Stimulated activated CD4-positive, alpha-beta T cell treated with anti-CD3 and anti-CD28 coated beads, Interleukin-4, amount 100 ng/mL, for 48 hours (primary cell): Measurements from ENCODE around the gene ZDHHC17.
"Not testable (repeated sequence)": the region's sequence is repeated elsewhere in the genome, so short reads cannot be mapped to it uniquely, and the experiment has no call there.

ENCODE experiments used
- DNase-seq, 2 donors: peaks; one replicate each; pipeline ENCODE4 v3.0.0-alpha.2; 2020; ENCODE audit warnings: low read depth in 2 of 2

The ZDHHC17 gene

DNA sequence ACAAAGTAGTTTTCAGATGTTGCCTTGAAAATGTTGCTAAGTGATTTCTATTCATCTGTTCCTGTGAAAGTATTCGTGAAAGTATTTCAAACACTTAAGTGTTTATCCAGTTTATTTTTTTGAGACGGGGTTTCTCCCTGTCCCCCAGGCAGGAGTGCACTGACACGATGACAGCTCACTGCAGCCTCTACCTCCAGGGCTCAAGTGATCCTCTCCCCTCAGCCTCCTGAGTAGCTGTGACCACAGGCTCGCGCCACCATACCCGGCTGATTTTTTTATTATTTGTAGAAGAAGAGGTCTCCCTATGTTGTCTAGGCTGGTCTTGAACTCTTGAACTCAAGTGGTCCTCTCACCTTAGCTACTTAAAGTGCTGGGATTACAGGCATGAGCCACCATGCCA, 1.7 kb downstream of the ZDHHC17 start:
- DNase-seq, result no peak

DNA sequence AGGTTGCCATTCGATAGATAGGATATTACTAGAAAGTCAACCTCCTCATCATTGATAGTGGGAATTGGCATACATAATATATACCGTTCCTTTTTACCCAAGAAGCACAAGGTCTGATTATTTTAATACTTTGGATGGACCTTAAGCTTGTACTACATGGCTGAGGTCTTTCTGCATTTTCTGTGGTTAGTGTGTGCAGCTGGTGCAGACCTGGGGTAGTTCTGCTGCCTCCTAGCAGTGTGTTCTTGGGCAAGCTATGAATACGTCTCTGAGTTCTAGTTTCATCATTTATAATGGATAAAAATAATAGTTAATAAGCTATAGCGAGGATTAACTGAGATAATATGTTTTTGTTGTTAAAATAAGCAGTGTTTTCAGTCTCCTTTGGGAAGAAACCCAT, 2.2 kb downstream of the ZDHHC17 start:
- no peak for DNase-seq

DNA sequence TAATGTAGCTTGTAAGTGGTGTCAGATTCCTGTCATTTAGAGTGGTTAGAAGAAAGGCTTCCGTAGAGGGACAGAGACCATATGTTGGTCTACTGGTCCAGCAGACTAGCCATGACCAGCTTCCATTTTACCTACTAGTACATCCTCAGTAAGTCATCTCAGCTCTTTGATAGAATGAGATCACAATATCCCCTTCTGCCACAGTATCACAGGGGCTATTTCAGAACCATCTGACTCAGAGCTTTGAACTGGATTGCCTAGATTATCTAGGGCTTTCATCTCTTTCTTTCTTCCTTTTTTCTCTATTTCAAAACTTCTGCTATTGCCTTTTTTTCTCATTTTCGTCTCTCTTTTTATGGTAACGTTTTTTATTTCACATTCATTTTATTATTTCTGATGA, 4.7 kb downstream of the ZDHHC17 start:
- no peak for DNase-seq

DNA sequence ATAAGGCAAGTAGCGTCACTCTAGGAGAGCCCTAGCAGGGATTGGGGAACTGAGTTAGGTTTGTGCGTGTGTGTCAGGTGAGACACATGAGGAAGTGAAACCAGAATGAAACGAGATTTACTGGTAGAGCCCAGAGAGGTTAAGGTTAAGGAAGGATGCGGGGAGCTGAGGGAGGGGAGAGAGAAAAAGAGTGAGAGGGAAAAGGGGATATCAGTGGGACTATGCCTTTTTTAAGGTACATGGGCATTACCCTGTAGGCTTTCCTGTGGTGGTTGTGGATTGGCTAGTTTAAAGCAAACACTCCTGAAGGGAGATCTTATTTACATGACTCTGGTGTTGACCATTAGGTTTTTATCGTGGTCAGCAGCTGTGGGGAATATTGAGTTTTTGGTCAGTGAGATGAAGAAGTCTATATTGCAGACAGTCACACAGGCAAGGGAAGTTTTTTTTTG, 13.9 kb downstream of the ZDHHC17 start:
- DNase-seq, result no peak

DNA sequence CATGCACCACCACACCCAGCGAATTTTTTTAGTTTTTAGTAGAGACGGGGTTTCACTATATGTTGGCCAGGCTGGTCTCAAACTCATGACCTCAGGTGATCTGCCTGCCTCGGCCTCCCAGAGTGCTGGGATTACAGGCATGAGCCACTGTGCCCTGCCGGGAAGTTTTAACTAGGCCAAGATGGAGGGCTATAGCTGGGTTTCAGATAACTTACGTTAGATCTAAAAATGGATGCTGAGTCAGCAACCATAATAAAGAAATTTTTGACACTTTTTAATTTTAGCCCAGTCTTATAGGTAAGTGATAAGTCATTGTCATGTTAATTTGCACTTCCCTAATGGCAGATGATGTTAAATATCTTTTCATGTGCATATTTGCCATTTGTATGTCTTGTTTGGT, 14.4 kb downstream of the ZDHHC17 start:
- DNase-seq, result no peak

DNA sequence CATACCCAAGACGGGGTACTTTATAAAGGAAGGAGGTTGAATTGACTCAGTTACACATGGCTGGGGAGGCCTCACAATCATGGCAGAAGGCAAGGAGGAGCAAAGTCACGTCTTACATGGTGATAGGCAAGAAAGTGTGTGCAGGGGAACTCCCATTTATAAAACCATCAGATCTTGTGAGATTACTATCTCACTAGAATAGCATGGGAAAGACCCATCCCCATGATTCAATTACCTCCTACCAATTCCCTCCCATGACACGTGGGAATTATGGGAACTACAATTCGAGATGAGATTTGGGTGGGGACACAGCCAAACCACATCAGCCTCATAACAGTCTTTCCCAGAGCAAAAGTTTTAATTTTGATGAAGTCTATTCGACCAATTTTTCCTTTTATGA, 15.4 kb downstream of the ZDHHC17 start:
- DNase-seq, result not testable (repeated sequence)

DNA sequence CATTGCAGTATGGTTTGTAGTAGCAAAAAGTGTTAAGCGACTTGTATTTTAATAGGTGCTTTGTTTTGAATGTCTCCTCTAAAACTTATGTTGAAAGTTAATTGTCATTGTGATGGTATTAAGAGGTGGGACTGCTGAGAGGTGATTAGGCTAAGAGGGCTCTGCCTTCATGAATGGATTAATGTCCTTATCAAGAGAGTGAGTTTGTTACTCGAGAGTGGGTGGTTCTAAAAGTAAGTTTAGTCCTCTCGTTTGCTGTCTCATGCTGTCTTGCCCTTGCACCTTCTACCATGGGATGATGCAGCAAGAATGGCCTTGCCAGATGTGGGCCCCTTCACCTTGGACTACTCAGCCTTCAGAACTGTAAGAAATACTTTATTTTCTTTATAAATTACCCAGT, 17.4 kb downstream of the ZDHHC17 start:
- no peak for DNase-seq

DNA sequence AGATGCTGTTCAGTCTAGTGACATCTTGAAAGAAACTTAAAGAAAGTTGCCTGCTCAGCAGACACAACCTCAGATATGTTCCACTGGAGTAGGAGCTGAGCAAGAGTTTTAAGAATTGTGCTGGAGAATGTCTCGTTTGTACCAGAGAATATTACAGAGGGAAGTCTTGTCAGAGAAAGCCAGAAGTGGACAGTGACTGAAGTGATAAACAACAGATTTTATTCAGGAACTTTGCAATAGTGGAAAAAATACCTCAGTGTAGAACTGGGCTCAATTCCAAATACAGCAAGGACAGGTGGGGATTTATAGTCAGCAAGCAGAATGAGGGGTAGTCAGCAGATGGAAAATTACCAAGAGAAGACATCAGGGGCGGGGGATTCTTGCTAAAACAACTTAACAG, 18.6 kb downstream of the ZDHHC17 start:
- DNase-seq, result no peak

DNA sequence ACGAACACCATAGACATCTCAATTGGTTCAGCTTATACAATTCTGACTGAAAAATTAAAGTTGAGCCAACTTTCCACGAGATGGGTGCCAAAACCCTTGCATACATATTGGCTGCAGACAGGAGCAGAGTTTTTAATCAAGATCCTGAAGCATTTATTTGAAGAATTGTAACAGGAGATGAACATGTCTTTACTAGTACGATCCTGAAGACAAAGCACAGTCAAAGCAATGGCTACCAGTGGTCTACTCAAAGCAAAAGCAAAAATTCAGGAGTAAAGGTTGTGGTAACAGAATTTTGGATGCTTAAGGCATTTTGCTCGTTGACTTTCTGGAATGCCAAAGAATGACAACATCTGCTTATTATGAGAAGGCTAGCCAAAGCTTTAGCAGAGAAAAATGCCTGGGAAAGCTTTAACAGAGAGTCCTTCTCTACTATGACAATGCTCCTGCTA, 20.7 kb downstream of the ZDHHC17 start:
- DNase-seq, result no peak

DNA sequence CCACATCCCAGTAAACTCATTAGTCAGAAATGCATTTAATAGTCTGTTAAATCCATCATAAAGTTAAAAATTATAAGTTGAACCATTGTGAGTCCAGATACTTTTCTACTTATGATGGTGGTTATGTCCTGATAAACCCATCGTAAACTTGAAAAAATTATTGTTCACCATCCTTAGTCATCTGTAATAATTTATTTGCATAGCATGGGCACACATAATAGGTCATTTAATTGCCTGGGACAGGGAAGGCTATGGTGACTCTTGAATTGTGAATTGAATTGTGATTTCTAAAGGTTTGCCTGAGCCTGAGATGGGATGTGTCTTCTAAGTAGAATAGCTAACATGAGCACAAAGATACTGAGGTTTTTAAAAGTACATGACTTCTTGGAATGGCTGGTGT, 21.5 kb downstream of the ZDHHC17 start:
- no peak for DNase-seq

DNA sequence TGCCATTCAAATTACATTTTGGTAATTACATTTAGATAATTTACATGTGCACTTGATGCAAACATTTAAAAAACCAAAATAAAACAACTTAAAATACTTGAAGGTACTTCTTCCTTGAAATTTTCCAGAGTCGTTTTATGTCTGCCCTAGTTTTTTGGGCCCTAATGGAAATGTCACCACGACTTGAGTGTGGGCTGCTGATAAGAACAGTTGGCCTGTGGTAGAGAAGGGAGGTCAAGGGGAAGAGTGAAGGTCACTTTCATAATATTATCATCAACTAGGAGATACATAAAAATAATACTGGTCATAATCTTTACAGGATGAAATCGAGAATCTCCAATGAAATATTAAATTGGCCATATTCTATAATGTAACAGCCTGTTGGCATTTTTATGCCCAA, 23.1 kb downstream of the ZDHHC17 start:
- no peak for DNase-seq

DNA sequence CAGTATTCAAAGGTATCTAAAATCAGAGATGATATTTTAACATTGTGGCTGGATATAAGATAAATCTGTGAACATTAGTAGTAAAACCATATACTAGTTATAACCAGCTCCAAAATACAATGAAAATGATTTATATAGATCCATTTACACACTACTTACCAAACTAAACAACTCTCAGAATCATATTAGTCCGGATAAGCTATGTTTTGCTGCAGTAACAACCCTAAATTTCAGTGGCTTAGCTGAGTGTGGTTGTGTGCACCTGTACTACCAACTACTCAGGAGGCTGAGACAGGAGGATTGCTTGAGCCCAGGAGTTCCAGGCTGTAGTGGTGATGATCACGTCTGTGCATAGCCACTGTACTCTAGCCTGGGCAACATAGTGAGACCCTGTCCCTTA, 23.8 kb downstream of the ZDHHC17 start:
- DNase-seq, result no peak

DNA sequence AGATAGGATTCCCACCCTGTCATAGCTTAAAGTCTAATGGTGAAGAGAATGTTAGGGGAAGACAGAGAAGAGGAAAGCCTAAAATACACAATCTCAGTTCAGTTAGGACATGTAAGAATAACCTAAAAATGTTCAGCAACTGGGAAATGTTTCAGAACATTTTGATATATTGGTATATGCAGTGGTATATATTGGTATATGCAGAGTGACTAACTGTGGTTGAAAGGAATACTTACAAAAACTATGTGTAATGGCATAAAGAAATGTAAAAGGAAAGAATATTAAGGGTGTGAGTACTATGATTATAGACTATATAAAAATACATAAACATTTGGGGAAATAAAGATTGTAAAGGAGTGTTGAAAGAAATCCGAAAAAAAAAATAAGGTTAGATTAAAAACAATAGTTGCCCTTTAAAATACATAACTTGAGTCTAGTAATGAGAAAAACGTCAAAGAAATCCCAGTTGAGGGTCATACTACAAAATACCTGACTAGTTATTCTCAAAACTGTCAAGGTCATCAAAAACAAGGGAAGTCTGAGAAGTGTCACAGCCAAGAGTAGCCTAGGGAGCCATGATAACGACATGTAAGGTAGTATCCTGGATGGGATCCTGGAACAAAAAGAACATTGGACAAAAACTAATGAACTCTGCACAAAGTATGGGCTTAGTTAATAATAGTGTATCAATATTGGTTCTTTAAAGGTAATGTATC, 25.6 kb downstream of the ZDHHC17 start:
- no peak for DNase-seq

DNA sequence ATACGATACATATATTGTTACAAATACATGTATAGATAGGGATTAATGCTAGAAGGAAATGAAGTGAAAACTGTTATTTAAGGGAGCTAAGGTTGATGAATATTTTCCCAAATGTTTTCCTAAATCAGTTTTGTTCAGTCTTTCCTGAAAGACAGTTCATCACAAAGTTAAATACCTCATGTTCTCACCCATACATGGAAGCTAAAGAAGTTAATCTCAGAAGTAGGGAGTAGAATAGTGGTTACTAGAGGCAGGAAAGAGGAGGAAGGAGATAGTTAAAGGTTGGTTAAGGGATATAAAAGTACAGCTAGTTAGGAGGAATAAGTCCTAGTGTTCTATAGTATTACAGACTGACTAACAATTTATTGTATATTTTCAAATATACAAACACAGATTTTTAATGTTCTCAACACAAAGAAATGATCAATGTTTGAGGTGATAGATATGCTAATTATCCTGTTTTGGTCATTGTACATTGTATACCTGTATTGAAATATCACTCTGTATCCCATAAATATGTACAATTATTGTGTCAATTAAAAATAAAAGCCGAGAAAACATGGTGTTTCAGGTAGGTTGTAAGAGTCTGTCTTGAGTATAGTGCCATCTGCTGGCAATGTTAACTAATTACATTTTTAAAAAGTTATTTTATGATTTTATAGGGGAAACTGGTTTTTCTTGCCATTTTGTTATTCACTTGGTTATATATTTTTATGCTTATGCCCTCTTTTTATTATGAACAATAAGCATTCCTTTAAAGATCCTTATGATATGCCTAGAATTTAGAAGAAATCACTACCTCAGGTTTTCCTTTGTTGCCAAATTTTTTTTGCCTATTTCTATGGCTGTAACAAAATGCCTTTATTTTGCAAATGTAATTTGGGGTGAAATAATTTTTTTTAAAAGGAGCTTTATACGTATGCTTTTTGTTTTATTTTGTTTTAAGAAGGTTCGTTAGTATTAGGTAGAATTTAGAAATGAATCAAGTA, 26.9 kb downstream of the ZDHHC17 start:
- no peak for DNase-seq

DNA sequence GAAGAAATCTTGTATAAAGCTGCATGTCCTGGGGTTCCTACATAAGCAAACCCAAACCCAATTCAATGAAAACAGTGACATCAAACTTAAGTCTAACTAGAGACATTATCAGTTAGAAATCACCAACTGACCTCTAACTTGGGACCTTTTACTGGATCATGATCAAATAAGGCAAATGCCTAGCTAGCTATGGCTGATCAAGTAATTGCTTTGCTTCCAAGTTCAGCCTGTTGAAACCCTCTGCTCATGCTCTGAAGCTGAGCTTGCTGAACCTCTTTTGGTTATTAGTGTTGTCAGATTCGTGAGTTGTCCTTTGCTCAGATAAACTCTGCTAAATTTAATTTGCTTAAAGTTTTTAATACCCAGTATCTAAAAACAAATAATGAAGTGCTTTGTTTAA, 28.9 kb downstream of the ZDHHC17 start:
- DNase-seq, result no peak

DNA sequence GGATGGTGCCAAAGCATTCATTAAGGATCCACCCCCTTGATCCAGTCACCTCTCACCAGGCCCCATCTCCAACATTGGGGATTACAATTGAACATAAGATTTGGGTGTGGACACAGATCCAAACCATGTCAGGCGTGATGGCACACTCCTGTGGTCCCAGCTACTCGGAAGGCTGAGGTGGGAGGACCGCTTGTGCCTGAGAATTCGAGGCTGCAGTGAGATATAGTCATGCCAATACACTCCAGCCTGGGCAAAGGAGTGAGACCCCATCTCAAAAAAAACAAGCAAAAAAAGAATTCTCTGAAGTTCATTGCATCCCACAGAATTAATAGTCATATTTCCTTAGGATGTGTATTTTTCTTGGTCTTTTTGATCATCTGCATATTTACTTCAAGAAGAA, 34.9 kb downstream of the ZDHHC17 start:
- no peak for DNase-seq

DNA sequence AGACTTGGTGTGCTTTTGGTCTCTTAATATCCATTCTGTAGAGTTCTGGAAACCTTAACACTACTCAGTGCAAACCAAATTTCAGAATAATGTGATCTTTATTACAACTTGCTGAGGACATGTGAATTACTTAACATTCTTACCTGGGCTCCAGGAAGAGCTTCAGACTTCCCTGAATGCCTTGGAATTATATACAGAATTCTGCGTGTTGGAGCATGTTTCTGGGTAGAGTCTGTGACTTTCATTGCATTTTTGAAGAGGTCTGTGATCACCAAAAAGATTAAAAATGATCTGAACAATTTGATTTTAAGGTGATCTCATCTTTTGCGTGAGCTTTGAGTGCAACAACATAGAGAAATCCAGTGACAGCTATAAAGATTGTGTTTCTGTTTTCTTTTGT, 35.4 kb downstream of the ZDHHC17 start:
- DNase-seq, result no peak

DNA sequence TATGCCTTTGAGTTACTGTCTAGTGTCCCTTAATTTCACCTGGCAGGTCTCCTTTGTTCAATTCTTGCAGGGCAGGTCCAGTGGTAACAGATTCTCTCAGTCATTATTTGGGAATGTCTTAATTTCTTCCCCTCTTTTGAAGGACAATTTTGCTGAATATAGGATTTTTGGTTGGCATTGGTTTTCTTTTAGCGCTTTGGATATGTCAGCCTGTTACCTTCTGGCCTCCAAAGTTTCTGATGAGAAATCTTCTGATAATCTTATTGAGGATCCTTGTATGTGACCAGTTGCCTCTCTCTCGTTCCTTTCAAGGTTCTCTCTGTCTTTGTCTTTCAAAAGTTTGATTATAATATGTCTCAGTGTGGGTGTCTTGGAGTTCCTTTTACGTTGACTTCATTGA, 38.1 kb downstream of the ZDHHC17 start:
- DNase-seq, result no peak

DNA sequence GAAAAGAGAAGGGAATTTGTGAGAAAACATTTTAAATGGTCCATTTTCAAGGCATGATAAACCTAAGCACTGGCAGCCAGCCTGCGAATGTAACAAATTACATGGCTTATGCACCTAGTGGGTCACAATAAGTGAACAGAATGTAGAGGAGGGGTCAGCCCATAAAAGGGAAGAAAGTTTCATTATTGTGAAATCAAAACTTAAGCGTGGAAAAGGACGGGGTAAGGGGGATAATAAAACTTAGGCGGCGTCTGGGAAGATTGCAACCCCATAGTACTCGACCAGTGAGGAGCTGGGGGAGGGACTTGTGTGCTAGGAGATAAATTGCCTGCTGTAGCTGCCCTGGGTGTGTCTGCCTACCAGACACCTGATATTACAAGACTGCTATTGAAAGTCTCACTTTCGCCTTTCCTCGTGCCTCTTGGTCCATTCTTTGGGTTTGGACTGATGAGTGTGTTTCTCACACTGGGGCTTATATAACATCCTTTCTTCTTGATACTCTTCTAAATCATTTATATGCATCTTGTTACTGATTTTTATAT, 40.6 kb downstream of the ZDHHC17 start:
- no peak for DNase-seq

DNA sequence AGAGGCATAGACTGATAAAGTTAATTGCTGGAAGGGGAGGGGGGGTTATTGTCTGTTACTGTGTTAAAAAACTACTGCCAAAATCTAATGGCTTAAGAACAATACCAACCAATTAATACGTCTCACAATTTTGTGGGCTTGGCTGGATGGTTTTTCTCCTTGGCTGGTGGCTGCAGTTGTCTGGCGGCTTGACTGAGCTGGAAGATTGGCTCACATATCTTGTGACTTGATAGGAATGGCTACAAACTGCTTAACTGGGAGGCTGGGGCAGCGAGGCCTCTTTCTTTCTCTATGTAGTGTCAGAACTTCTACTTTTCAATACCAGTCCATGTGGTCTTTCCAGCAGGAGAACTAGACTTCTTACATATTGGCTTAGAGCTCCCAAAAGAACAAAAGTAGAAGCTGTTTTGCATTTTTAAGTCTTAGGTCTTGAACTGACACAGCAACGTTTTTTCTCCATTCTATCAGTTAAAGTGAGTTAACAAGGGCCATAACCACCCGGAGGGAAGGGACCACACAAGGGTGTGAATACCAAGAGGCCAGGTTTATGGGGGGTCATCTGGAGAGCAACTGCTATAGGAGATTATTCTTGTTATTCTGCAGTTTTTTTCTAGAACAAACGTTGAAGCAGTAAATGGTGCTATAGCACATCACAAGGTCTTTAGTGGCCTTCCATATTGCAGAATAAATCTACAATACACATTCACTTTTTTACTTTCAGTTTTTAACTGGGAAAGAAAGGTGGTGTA, 46.9 kb downstream of the ZDHHC17 start:
- DNase-seq, result no peak

DNA sequence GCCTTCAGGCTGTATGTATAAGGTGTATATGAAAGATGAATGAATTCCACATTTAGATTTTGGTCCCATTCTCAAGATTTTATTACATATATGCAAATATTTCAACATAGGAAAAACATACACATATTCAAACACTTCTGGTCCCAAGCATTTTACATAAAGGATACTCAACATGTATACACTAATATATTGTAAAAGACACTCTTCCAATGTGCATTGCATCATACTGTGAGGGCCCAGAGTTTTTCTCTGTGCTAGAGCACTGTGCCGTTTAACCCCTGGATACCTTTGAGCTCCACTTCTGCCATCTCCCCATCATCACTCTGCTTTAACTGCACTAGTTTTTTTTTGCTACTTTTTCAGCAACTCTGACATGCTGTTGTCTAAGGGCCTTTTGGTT, 48.1 kb downstream of the ZDHHC17 start:
- DNase-seq, result no peak

DNA sequence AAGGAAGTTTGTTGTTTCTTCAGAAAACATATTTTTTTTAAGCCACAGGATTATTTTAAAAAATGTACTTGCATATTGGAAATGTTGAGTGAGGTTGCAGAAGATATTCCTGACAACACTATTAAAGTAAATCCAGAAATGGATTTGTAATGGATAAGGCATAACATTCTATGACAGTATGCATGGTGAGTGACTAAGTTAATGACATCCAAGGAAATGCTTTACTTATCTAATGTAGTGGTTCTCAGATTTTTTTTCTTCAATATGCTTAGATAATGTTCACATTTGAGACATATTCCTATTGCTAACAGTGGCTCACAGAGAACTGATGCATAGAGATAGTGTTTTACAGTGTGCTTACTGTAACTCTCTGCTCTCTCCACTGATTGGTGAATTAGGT, 49.4 kb downstream of the ZDHHC17 start:
- DNase-seq, result no peak
